ENCODE results near the gene SART3.

Gene SART3

GRCh38 chr12:108582509-108582908 lies 21.5 kb upstream of the SART3 start:
- in situ Hi-C loops (cut with MboI; ENCODE audit: low sequenced_read_pairs): no loop called here

GRCh38 chr12:108581311-108582227 lies 20.6 kb upstream of the SART3 start:
- in situ Hi-C loops (cut with MboI; ENCODE audit: low sequenced_read_pairs): no loop called here

GRCh38 chr12:108580531-108580930 lies 19.6 kb upstream of the SART3 start:
- in situ Hi-C loops (cut with MboI; ENCODE audit: low sequenced_read_pairs): no loop called here

GRCh38 chr12:108578813-108579212 lies 17.8 kb upstream of the SART3 start:
- in situ Hi-C loops (cut with MboI; ENCODE audit: low sequenced_read_pairs): no loop called here

GRCh38 chr12:108578264-108578663 lies 17.3 kb upstream of the SART3 start:
- in situ Hi-C loops (cut with MboI; ENCODE audit: low sequenced_read_pairs): no loop called here

- in situ Hi-C loops (cut with MboI; ENCODE audit: low sequenced_read_pairs): no loop called here
Observed at GRCh38 chr12:108577458-108577857, 16.5 kb upstream of the SART3 start.

- in situ Hi-C loops (cut with MboI; ENCODE audit: low sequenced_read_pairs): no loop called here
Observed at GRCh38 chr12:108576660-108577234, 15.8 kb upstream of the SART3 start.

GRCh38 chr12:108575199-108575912 lies 14.4 kb upstream of the SART3 start:
- in situ Hi-C loops (cut with MboI; ENCODE audit: low sequenced_read_pairs): no loop called here

GRCh38 chr12:108574276-108574675 lies 13.3 kb upstream of the SART3 start:
- in situ Hi-C loops (cut with MboI; ENCODE audit: low sequenced_read_pairs): loop anchor here (25.0 kb wide), 1 partner anchor 513 kb away; the partner anchor contains the start of genes ALKBH2 and UNG

- in situ Hi-C loops (cut with MboI; ENCODE audit: low sequenced_read_pairs): loop anchor here (25.0 kb wide), 1 partner anchor 514 kb away; the partner anchor contains the start of genes ALKBH2 and UNG
Observed at GRCh38 chr12:108573317-108573716, 12.3 kb upstream of the SART3 start.

- in situ Hi-C loops (cut with MboI; ENCODE audit: low sequenced_read_pairs): loop anchor here (25.0 kb wide), 1 partner anchor 515 kb away; the partner anchor contains the start of genes ALKBH2 and UNG
Observed at GRCh38 chr12:108572166-108572790, 11.3 kb upstream of the SART3 start.

GRCh38 chr12:108571609-108572165 lies 10.7 kb upstream of the SART3 start:
- in situ Hi-C loops (cut with MboI; ENCODE audit: low sequenced_read_pairs): loop anchor here (25.0 kb wide), 1 partner anchor 516 kb away; the partner anchor contains the start of genes ALKBH2 and UNG

- in situ Hi-C loops (cut with MboI; ENCODE audit: low sequenced_read_pairs): loop anchor here (25.0 kb wide), 1 partner anchor 516 kb away; the partner anchor contains the start of genes ALKBH2 and UNG
Observed at GRCh38 chr12:108570743-108571608, 10.0 kb upstream of the SART3 start.

- in situ Hi-C loops (cut with MboI; ENCODE audit: low sequenced_read_pairs): loop anchor here (10.0 to 25.0 kb wide), 2 partner anchors 236 to 519 kb away; partner anchors contain the start of genes ALKBH2 and UNG
Observed at GRCh38 chr12:108568338-108569154, 7.6 kb upstream of the SART3 start.

- in situ Hi-C loops (cut with MboI; ENCODE audit: low sequenced_read_pairs): loop anchor here (10.0 to 25.0 kb wide), 2 partner anchors 237 to 520 kb away; partner anchors contain the start of genes ALKBH2 and UNG
Observed at GRCh38 chr12:108567406-108568337, 6.7 kb upstream of the SART3 start.

GRCh38 chr12:108566452-108566851 lies 5.5 kb upstream of the SART3 start:
- in situ Hi-C loops (cut with MboI; ENCODE audit: low sequenced_read_pairs): loop anchor here (10.0 to 25.0 kb wide), 2 partner anchors 238 to 521 kb away; partner anchors contain the start of genes ALKBH2 and UNG

GRCh38 chr12:108565976-108566375 lies 5.0 kb upstream of the SART3 start:
- in situ Hi-C loops (cut with MboI; ENCODE audit: low sequenced_read_pairs): loop anchor here (10.0 to 25.0 kb wide), 2 partner anchors 239 to 521 kb away; partner anchors contain the start of genes ALKBH2 and UNG

Measured in HL-60/S4 (cell line).